A549 (cell line): ENCODE data around the gene KLKB1.

Experiments used
- BHLHE40 ChIP-seq: IDR thresholded peaks from 2 replicates; pipeline ENCODE4 v1.6.1; 2012; ENCODE audit warnings: low read depth, low read length, inconsistent platforms
- CHD2 ChIP-seq: fragments of 150-350 bp; IDR thresholded peaks from 2 replicates; pipeline ENCODE4 v1.6.1; 2014; ENCODE audit warnings: low read length; ENCODE audit not compliant: partially characterized antibody
- EP300 ChIP-seq, 2 experiments: fragments of >200 bp; sonication (Bioruptor Twin); formaldehyde crosslinking; IDR thresholded peaks; 2 replicates in 1 of 2; 3 replicates in 1 of 2; pipeline ENCODE4 v1.6.1; 2016 to 2017
- JUNB ChIP-seq: fragments of >200 bp; sonication (Bioruptor Twin); formaldehyde crosslinking; IDR thresholded peaks from 2 replicates; pipeline ENCODE4 v1.6.1; 2016
- KDM5A ChIP-seq: fragments of 200-600 bp; sonication (generic); IDR thresholded peaks from 2 replicates; pipeline ENCODE4 v1.6.1; 2016; ENCODE audit warnings: antibody characterized with exemption, mild to moderate bottlenecking
- POLR2A ChIP-seq: IDR thresholded peaks from 2 replicates; pipeline ENCODE4 v1.6.1; 2012; ENCODE audit warnings: mild to moderate bottlenecking, low read length

DNA sequence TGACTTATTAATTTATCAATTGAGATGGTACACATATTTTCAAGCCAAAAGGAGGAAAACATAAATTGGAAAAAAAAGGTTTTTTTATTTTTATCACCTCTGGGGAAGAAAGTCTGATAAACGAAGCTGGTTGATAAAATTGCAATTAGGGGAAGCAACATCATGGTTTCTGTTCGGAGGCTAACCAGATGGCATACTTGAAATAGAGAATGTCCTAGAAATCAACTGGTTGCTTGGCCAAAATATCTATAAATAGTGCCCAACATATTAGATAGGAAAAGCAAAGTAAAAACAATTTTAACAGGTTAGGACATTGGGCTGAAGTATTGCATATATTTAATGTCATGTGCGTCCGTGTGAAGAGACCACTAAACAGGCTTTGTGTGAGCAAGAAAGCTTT, 14.3 kb downstream of the KLKB1 start:
- no peak for TF ChIP-seq POLR2A
- TF ChIP-seq KDM5A, result no peak
- no peak for TF ChIP-seq BHLHE40
- no peak for TF ChIP-seq JUNB
- TF ChIP-seq CHD2, result no peak
- TF ChIP-seq EP300 (IDR thresholded peaks at IDR 0.05), result no peak
